RWPE2 (cell line): ENCODE data around the gene PTPRO.

Experiments
- ATAC-seq: fragments of 200-7000 bp; cut with Tn5 transposase; 3 replicates; pipeline ENCODE4 v1.9.1; 2021; ENCODE audit warnings: low read depth
- DNase-seq: peaks from one replicate; pipeline ENCODE4 v3.0.0-alpha.2; 2020; ENCODE audit warnings: low spot score
- H3K27ac ChIP-seq: fragments of 450-650 bp; 2 replicates; pipeline ENCODE4 v1.5.1; 2017; ENCODE audit warnings: mild to moderate bottlenecking; ENCODE audit not compliant: poor library complexity, severe bottlenecking
- H3K27me3 ChIP-seq: fragments of 250-450 bp; sonication (Bioruptor Pico); 2 replicates; pipeline ENCODE4 v1.5.1; 2021; ENCODE audit warnings: mild to moderate bottlenecking, moderate library complexity; ENCODE audit not compliant: insufficient read depth, poor library complexity, severe bottlenecking
- H3K36me3 ChIP-seq: fragments of 250-450 bp; sonication (Bioruptor Pico); 2 replicates; pipeline ENCODE4 v1.5.1; 2020; ENCODE audit warnings: low read depth, mild to moderate bottlenecking, moderate library complexity
- H3K4me1 ChIP-seq: fragments of 250-450 bp; sonication (Bioruptor Pico); 2 replicates; pipeline ENCODE4 v1.5.1; 2021; ENCODE audit warnings: mild to moderate bottlenecking, moderate library complexity; ENCODE audit not compliant: insufficient read depth, poor library complexity, severe bottlenecking
- H3K4me3 ChIP-seq: fragments of 250-450 bp; sonication (Bioruptor Pico); 2 replicates; pipeline ENCODE4 v1.5.1; 2021; ENCODE audit warnings: mild to moderate bottlenecking, moderate library complexity; ENCODE audit not compliant: severe bottlenecking
- H3K9me3 ChIP-seq: fragments of 250-450 bp; sonication (Bioruptor Pico); 2 replicates; pipeline ENCODE4 v1.5.1; 2021; ENCODE audit warnings: mild to moderate bottlenecking, moderate library complexity; ENCODE audit not compliant: severe bottlenecking
- TF ChIP-seq, protein P1 (sequence below): fragments of 450-650 bp; IDR thresholded peaks from one replicate; pipeline ENCODE4 v1.5.1; 2017; ENCODE audit warnings: mild to moderate bottlenecking, moderate library complexity; ENCODE audit not compliant: poor library complexity, severe bottlenecking

PTPRO gene

DNA sequence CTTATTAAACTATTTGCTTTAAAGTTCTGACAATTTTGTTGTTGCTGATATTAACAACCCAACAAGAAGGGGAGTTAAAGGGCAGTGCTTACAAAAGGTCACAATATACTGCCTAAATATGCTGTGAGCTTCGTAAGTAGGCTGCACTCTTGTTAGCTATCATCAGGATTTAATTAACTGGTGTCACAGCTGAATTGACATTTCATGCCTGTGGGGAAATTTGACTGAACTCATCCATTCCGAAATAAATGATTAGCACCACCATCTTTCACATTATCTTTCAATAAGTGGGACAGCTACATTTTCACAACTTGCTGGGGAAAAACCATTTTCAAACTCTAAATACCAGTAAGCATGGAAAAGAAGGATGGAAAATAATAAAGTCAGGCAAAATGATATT is 146.6 kb downstream of the PTPRO start:
- H3K4me1 ChIP-seq = no peaks in the 10 kb centered on the region
- H3K27me3 ChIP-seq = no peaks in the 10 kb centered on the region
- H3K9me3 ChIP-seq = no peaks in the 10 kb centered on the region
- TF ChIP-seq, protein P1, sequence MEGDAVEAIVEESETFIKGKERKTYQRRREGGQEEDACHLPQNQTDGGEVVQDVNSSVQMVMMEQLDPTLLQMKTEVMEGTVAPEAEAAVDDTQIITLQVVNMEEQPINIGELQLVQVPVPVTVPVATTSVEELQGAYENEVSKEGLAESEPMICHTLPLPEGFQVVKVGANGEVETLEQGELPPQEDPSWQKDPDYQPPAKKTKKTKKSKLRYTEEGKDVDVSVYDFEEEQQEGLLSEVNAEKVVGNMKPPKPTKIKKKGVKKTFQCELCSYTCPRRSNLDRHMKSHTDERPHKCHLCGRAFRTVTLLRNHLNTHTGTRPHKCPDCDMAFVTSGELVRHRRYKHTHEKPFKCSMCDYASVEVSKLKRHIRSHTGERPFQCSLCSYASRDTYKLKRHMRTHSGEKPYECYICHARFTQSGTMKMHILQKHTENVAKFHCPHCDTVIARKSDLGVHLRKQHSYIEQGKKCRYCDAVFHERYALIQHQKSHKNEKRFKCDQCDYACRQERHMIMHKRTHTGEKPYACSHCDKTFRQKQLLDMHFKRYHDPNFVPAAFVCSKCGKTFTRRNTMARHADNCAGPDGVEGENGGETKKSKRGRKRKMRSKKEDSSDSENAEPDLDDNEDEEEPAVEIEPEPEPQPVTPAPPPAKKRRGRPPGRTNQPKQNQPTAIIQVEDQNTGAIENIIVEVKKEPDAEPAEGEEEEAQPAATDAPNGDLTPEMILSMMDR = no peak
- no peak overlapping the region for H3K4me3 ChIP-seq
- ATAC-seq (no peak), DNase-seq (no peak)
- no peaks in the 10 kb centered on the region for H3K36me3 ChIP-seq
- H3K27ac ChIP-seq = no peak overlapping the region

DNA sequence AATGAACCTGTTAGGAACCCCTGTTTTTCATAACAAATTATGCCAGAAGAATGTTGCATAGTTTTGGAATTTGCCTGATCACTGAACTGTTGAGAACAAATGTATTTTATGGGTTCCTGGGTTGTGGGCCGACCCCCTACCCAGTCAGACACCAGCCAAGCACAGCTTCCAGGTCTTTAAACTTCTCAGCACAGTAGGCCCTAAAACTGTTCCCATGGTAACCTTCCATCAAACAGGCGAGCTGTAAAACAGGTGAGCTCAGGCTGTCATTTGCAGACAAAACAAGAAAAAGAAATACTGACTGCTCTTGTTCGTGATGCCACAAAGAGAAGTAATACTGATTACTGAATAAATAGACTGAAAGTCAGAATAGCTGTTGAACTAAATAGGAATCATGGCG is 147.0 kb downstream of the PTPRO start:
- no peaks in the 10 kb centered on the region for H3K4me1 ChIP-seq
- ATAC-seq (no peak), DNase-seq (no peak)
- TF ChIP-seq, protein P1 = no peak
- H3K9me3 ChIP-seq = no peaks in the 10 kb centered on the region
- H3K36me3 ChIP-seq = no peaks in the 10 kb centered on the region
- no peak overlapping the region for H3K4me3 ChIP-seq
- H3K27me3 ChIP-seq = no peaks in the 10 kb centered on the region
- no peak overlapping the region for H3K27ac ChIP-seq

DNA sequence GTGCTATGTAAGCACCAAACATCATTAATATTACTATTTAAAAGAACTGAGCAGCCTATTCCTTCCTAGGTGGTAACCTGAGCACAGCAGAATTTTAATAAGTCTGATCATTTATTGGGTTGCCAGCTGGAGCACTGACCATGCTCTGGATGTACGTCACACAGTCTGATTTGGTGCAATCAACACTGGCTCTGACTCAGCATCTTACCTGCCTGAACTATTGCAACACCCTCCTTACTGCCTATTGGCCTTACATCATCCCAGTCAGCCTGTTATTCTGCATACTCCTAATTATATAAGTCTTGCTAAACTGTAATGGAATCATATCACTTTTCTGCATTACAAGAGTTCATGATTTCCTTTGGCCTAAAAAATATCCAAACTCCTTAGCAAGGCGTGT is 149.7 kb downstream of the PTPRO start:
- no peak overlapping the region for H3K27ac ChIP-seq
- no peaks in the 10 kb centered on the region for H3K27me3 ChIP-seq
- no peaks in the 10 kb centered on the region for H3K36me3 ChIP-seq

DNA sequence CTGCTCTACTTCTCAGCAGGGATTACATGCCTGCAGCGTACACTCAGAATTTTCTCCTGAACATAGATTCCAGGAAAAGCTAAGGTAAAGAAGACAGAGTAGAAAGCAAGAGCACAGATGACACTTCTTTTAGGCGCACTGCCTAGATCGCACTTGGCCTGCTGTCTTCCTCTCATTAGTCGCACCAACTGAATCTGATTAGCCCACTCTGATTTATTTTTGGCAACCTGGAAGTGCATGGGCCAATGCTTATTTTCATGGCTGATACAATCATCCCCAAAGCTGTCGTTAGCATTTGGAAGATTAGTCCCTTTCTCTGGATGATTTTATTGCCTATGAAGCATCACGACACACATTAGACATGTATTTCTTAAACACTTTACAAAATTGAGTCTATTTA is 152.5 kb downstream of the PTPRO start:
- no peaks in the 10 kb centered on the region for H3K36me3 ChIP-seq
- TF ChIP-seq, protein P1 = no peak
- DNase-seq (no peak), ATAC-seq (no peak)
- H3K4me3 ChIP-seq = no peak overlapping the region
- H3K27ac ChIP-seq = no peak overlapping the region
- no peaks in the 10 kb centered on the region for H3K27me3 ChIP-seq
- H3K4me1 ChIP-seq = no peaks in the 10 kb centered on the region
- H3K9me3 ChIP-seq = no peaks in the 10 kb centered on the region

More for the DNA sequence above, 149.7 kb downstream of the PTPRO start:
- no peak for DNase-seq
- Histone ChIP-seq H3K4me3 (no peak overlapping the region), H3K9me3 (no peaks in the 10 kb centered on the region), H3K4me1 (no peaks in the 10 kb centered on the region)
- TF ChIP-seq, protein P1 = no peak
- peak; percentile 77 for ATAC-seq

DNA sequence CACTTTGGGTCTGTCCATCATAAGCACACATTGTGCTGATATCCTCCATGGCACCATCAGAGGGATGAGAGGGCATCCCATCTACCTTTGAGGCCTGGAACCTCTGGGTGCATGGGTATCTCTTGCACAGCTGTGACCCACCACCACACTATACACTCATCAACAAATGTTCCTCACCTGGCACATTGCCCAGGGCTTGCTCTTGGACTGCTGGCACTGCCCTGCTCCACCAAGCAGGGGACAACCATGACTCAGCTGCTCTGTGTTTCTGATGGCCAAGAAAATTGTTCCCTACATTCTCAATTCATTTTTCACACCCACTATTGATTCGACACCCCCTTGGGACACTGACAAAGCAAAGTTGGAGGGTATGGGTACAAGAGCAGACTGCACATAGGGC is 155.5 kb downstream of the PTPRO start:
- Histone ChIP-seq H3K9me3 (no peaks in the 10 kb centered on the region), H3K4me3 (no peak overlapping the region), H3K27me3 (no peaks in the 10 kb centered on the region), H3K36me3 (no peaks in the 10 kb centered on the region), H3K4me1 (no peaks in the 10 kb centered on the region), H3K27ac (no peak overlapping the region)
- TF ChIP-seq, protein P1 = no peak
- ATAC-seq (no peak), DNase-seq (no peak)
